SJSA1 (cell line): Measurements from ENCODE around the gene HNRNPDL. TPM values are rescaled to one million over a fixed set of nuclear protein-coding genes. Genes with fewer than 3 reads are reported as not detected.
"Not testable (repeated sequence)": the region's sequence is repeated elsewhere in the genome, so short reads cannot be mapped to it uniquely, and the experiment has no call there.

ENCODE experiments used
- DNase-seq, 2 experiments: peaks; one replicate each; pipeline ENCODE4 v3.0.0-alpha.2; 2015 to 2020; ENCODE audit warnings: low spot score in 2 of 2, low read depth in 1 of 2
- H3K27ac ChIP-seq: fragments of 250-450 bp; sonication (Bioruptor Pico); 2 replicates; pipeline ENCODE4 v1.5.1; 2020; ENCODE audit warnings: mild to moderate bottlenecking, moderate library complexity
- H3K27me3 ChIP-seq: fragments of 250-450 bp; sonication (Bioruptor Pico); replicated peaks from 2 replicates; pipeline ENCODE4 v1.5.1; 2020; ENCODE audit warnings: mild to moderate bottlenecking, moderate library complexity
- H3K36me3 ChIP-seq: fragments of 250-450 bp; sonication (Bioruptor Pico); 2 replicates; pipeline ENCODE4 v1.5.1; 2020; ENCODE audit warnings: mild to moderate bottlenecking
- H3K4me1 ChIP-seq: fragments of 250-450 bp; sonication (Bioruptor Pico); replicated peaks from 2 replicates; pipeline ENCODE4 v1.6.1; 2021; ENCODE audit warnings: mild to moderate bottlenecking
- H3K4me3 ChIP-seq: fragments of 250-450 bp; sonication (Bioruptor Pico); 2 replicates; pipeline ENCODE4 v1.5.1; 2020; ENCODE audit warnings: mild to moderate bottlenecking
- H3K9me3 ChIP-seq: fragments of 250-450 bp; sonication (Bioruptor Pico); replicated peaks from 2 replicates; pipeline ENCODE4 v1.5.1; 2020; ENCODE audit warnings: mild to moderate bottlenecking
- total RNA-seq: library from RNA; depleted of rRNA; stranded (reverse); fragments of >200 nt; shearing (Covaris generic); gene quantifications from 2 replicates; pipeline ENCODE4 v1.2.3, GENCODE V29; 2014

The HNRNPDL gene
- total RNA-seq, 1 experiment from 2014 or later, result 320 TPM

DNA sequence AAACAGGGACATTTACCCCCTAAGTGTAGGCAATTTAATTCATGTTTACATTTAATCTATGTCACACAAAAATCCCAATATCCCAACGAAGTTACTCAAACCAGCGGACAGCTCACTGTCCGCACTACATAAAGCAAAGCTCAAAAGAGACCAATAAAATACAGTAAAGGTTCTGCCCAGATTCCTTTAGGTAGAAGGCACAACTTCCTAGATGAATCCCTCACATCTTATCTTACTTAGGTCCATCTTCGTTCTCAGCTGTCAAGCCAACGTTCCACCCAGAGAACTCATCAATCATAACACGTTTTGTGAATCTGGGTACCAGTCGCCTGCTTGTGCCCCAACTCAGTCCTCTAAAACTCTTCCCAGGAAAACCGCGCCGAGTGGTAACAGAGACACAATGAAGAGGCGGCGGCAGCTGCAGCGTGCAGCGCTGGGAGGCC, 1.7 kb downstream of the HNRNPDL start:
- H3K27ac ChIP-seq, result peak overlapping the region; percentile 96
- peak overlapping the region; percentile 69 for H3K4me3 ChIP-seq
- no peak for DNase-seq
- H3K36me3 ChIP-seq, result peaks cover 65% of the 10 kb centered on the region
- no peaks in the 10 kb centered on the region for H3K27me3 ChIP-seq
- no peaks in the 10 kb centered on the region for H3K9me3 ChIP-seq
- peaks cover 38% of the 10 kb centered on the region for H3K4me1 ChIP-seq

- peaks cover 41% of the 10 kb centered on the region for H3K4me1 ChIP-seq
- DNase-seq, result no peak
- peaks cover 77% of the 10 kb centered on the region for H3K36me3 ChIP-seq
- H3K9me3 ChIP-seq, result no peaks in the 10 kb centered on the region
- no peak overlapping the region for H3K27ac ChIP-seq
- H3K27me3 ChIP-seq, result no peaks in the 10 kb centered on the region
- H3K4me3 ChIP-seq, result no peak overlapping the region
These were observed 4.8 kb downstream of the HNRNPDL start for GRCh38 chr4:82425478-82425877.

DNA sequence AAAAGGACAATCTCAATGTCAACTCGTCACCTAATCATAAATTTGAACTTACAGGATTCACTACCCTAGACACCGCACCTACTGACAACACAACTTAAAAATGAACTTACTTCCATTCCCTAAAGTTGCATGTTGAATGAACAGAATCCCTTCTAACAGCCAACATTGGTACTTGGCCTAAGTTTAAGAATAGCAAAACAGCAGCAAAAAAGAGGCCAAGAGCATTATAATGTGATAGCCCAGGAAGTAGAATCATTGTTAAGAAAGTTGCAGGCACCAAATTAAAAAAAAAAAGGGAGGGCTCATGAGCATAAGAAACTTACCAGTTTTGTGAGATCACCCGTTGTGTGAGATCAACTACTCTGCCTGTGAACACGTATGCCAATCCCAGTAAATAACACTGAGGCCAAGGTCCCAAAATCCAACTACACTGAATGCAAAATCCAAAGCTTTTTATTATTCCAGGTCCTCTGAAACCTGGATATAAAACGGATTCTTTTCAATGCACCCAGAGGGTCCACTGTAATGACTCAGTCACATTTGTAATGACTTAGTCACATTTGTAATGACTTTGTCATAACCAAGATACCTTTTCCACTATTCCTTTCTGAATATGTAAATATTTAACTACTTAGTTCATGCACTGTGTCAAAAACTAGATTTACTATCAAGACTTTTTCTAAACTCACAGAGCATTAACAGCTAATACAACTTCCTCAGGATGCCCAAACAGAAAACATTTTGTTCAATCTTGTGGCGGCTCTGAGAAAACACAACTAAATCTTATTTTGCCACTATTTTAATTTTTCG, 6.8 kb downstream of the HNRNPDL start:
- H3K9me3 ChIP-seq, result no peaks in the 10 kb centered on the region
- peak overlapping the region; percentile 34 for H3K27ac ChIP-seq
- H3K36me3 ChIP-seq, result peaks cover 61% of the 10 kb centered on the region

GRCh38 chr4:82422616-82423015, 7.6 kb downstream of the HNRNPDL start:
- H3K36me3 ChIP-seq, result peaks cover 53% of the 10 kb centered on the region
- no peaks in the 10 kb centered on the region for H3K27me3 ChIP-seq
- DNase-seq, result no peak
- H3K4me3 ChIP-seq, result no peak overlapping the region
- no peaks in the 10 kb centered on the region for H3K9me3 ChIP-seq
- H3K27ac ChIP-seq, result no peak overlapping the region
- H3K4me1 ChIP-seq, result peaks cover 41% of the 10 kb centered on the region

More for the DNA sequence above, 6.8 kb downstream of the HNRNPDL start:
- H3K27me3 ChIP-seq, result no peaks in the 10 kb centered on the region
- no peak overlapping the region for H3K4me3 ChIP-seq
- DNase-seq, result peak in 1 of 2 experiments; percentile 66
- peaks cover 41% of the 10 kb centered on the region for H3K4me1 ChIP-seq

- no peaks in the 10 kb centered on the region for H3K27me3 ChIP-seq
These were observed 8.3 kb downstream of the HNRNPDL start for GRCh38 chr4:82421796-82422560.

GRCh38 chr4:82419451-82419850, 10.8 kb downstream of the HNRNPDL start:
- DNase-seq, result no peak
- peaks cover 13% of the 10 kb centered on the region for H3K4me1 ChIP-seq
- H3K27me3 ChIP-seq, result no peaks in the 10 kb centered on the region
- no peak overlapping the region for H3K4me3 ChIP-seq
- peaks cover 21% of the 10 kb centered on the region for H3K36me3 ChIP-seq
- H3K9me3 ChIP-seq, result no peaks in the 10 kb centered on the region
- H3K27ac ChIP-seq, result no peak overlapping the region

More at GRCh38 chr4:82421796-82422560, 8.3 kb downstream of the HNRNPDL start:
- no peaks in the 10 kb centered on the region for H3K9me3 ChIP-seq
- H3K4me3 ChIP-seq, result no peak overlapping the region
- H3K4me1 ChIP-seq, result peaks cover 37% of the 10 kb centered on the region
- H3K36me3 ChIP-seq, result peaks cover 47% of the 10 kb centered on the region
- DNase-seq, result peak in 1 of 2 experiments; percentile 7
- H3K27ac ChIP-seq, result no peak overlapping the region

- no peaks in the 10 kb centered on the region for H3K36me3 ChIP-seq
- H3K27ac ChIP-seq, result no peak overlapping the region
- no peak for DNase-seq
- H3K4me3 ChIP-seq, result no peak overlapping the region
- no peaks in the 10 kb centered on the region for H3K27me3 ChIP-seq
- no peaks in the 10 kb centered on the region for H3K9me3 ChIP-seq
- H3K4me1 ChIP-seq, result peaks cover 3% of the 10 kb centered on the region; the same call in 1 of the 2 replicates
These were observed 14.3 kb downstream of the HNRNPDL start for GRCh38 chr4:82415922-82416365.

DNA sequence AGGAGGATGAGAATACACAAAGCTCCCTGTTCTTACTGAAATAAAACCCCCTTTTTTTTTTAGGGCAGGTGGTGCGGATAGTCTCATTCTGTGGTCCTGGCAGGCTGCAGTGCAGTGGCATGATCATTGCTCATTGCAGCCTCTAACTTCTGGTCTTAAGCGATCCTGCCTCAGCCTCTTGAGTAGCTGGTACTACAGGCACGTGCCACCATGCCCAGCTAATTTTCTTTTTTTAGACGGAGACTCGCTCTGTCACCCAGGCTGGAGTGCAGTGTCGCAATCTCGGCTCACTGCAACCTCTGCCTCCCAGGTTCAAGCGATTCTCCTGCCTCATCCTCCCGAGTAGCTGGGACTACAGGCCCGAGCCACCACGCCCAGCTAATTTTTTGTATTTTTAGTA, 15.2 kb downstream of the HNRNPDL start:
- not testable (repeated sequence) for H3K27ac ChIP-seq, DNase-seq, H3K4me3 ChIP-seq, H3K9me3 ChIP-seq, H3K36me3 ChIP-seq, H3K27me3 ChIP-seq, H3K4me1 ChIP-seq

GRCh38 chr4:82403725-82404124, 26.5 kb downstream of the HNRNPDL start:
- Histone ChIP-seq H3K36me3 (no peaks in the 10 kb centered on the region), H3K27ac (no peak overlapping the region), H3K4me1 (no peaks in the 10 kb centered on the region), H3K9me3 (no peaks in the 10 kb centered on the region), H3K4me3 (no peak overlapping the region), H3K27me3 (no peaks in the 10 kb centered on the region)
- DNase-seq, result no peak

GRCh38 chr4:82402196-82402775, 28.0 kb downstream of the HNRNPDL start:
- no peaks in the 10 kb centered on the region for H3K27me3 ChIP-seq
- H3K9me3 ChIP-seq, result no peaks in the 10 kb centered on the region
- H3K4me1 ChIP-seq, result no peaks in the 10 kb centered on the region
- no peak for DNase-seq
- no peak overlapping the region for H3K27ac ChIP-seq
- H3K36me3 ChIP-seq, result no peaks in the 10 kb centered on the region
- H3K4me3 ChIP-seq, result no peak overlapping the region

GRCh38 chr4:82401600-82401999, 28.7 kb downstream of the HNRNPDL start:
- no peaks in the 10 kb centered on the region for H3K27me3 ChIP-seq
- DNase-seq, result no peak
- no peaks in the 10 kb centered on the region for H3K36me3 ChIP-seq
- H3K4me1 ChIP-seq, result no peaks in the 10 kb centered on the region
- H3K4me3 ChIP-seq, result no peak overlapping the region
- H3K27ac ChIP-seq, result no peak overlapping the region
- no peaks in the 10 kb centered on the region for H3K9me3 ChIP-seq

DNA sequence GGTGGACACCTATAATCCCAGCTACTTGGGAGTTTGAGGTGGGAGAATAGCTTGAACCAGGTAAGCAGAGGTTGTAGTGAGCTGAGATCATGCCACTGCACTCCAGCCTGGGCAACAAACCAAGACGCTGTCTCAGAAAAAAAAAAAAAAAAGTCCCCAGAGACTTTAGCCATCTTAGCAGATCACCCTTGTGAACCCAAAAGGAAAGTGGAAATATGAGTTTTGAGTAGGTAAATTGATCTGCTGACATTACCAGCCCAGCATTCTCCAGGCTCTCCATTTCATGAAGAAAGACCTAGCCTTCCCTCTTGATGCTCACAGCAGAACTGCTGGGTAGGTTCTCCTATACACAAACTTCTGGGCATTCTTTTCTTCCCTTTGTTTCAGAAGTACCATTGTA, 32.0 kb downstream of the HNRNPDL start:
- Histone ChIP-seq H3K36me3 (no peaks in the 10 kb centered on the region), H3K4me1 (no peaks in the 10 kb centered on the region), H3K27me3 (no peaks in the 10 kb centered on the region), H3K9me3 (no peaks in the 10 kb centered on the region), H3K4me3 (no peak overlapping the region), H3K27ac (no peak overlapping the region)
- DNase-seq, result no peak

DNA sequence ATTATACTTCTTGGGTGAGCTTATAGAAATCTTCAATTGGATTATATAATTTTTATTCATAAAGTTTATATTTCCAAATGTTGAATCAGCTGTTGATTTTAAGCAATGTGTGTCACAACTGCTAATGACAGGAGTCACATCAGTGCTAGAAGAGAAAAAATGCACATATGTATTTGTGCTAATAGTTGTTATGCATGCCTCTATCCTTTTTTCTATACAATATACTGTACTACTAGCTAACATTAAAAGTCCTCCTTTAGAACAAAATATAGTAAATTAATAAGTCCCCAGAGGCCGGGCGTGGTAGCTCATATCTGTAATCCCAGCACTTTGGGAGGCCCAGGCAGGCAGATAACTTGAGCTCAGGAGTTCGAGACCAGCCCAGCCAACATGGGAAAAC, 32.7 kb downstream of the HNRNPDL start:
- H3K4me1 ChIP-seq, result no peaks in the 10 kb centered on the region
- no peaks in the 10 kb centered on the region for H3K9me3 ChIP-seq
- H3K36me3 ChIP-seq, result no peaks in the 10 kb centered on the region
- H3K27me3 ChIP-seq, result no peaks in the 10 kb centered on the region
- no peak overlapping the region for H3K27ac ChIP-seq
- no peak overlapping the region for H3K4me3 ChIP-seq
- no peak for DNase-seq

- DNase-seq, result no peak
- H3K27ac ChIP-seq, result no peak overlapping the region
- no peaks in the 10 kb centered on the region for H3K27me3 ChIP-seq
- no peaks in the 10 kb centered on the region for H3K4me1 ChIP-seq
- no peaks in the 10 kb centered on the region for H3K9me3 ChIP-seq
- H3K36me3 ChIP-seq, result no peaks in the 10 kb centered on the region
- no peak overlapping the region for H3K4me3 ChIP-seq
These were observed 35.4 kb downstream of the HNRNPDL start for GRCh38 chr4:82394896-82395295.
